Uterus (tissue), 4 donors: ENCODE results near the gene TNS1. TPM values are rescaled to one million over a fixed set of nuclear protein-coding genes. Genes with fewer than 3 reads are reported as not detected.
A peak's percentile ranks its signal among the peaks of the same experiment; 100 is the strongest.

Experiments
- DNase-seq, 2 donors: peaks; one replicate each; pipeline ENCODE4 v3.0.0-alpha.2; 2019 to 2020
- H3K27ac ChIP-seq, 2 donors: fragments of 200-600 bp; sonication (generic); 1 replicate in 1 of 2; 2 replicates in 1 of 2; pipeline ENCODE4 v1.5.1; 2016 to 2018
- H3K27me3 ChIP-seq, 2 donors: fragments of 200-600 bp; sonication (generic); one replicate each; pipeline ENCODE4 v1.5.1; 2018 to 2019; ENCODE audit warnings: control low read depth in 1 of 2
- H3K36me3 ChIP-seq, 2 donors: fragments of 200-600 bp; sonication (generic); one replicate each; pipeline ENCODE4 v1.5.1; 2019; ENCODE audit warnings: control low read depth in 1 of 2
- H3K4me1 ChIP-seq, 2 donors: fragments of 200-600 bp; sonication (generic); one replicate each; pipeline ENCODE4 v1.5.1; 2018 to 2019; ENCODE audit warnings: control low read depth in 1 of 2
- H3K4me3 ChIP-seq, 2 donors: fragments of 200-600 bp; sonication (generic); 1 replicate in 1 of 2; 2 replicates in 1 of 2; pipeline ENCODE4 v1.5.1; 2018 to 2019; ENCODE audit warnings: mild to moderate bottlenecking in 1 of 2
- H3K9me3 ChIP-seq, 2 donors: fragments of 200-600 bp; sonication (generic); one replicate each; pipeline ENCODE4 v1.5.1; 2019; ENCODE audit warnings: control low read depth in 1 of 2
- POLR2A ChIP-seq, 2 donors: fragments of 450-650 bp; IDR thresholded peaks; one replicate each; pipeline ENCODE4 v1.6.1; 2016; ENCODE audit warnings: antibody characterized with exemption in 2 of 2, mild to moderate bottlenecking in 1 of 2, moderate library complexity in 1 of 2
- intact Hi-C: fragments of 100-400 bp; cut with DNase I; formaldehyde crosslinking; loops from one replicate; pipeline ENCODE4 v1.15.1; 2023; ENCODE audit warnings: low total_unique reads
- total RNA-seq, 4 donors: library from RNA; depleted of rRNA in 3 of 4; stranded (reverse); fragments of >200 nt in 3 of 4; gene quantifications; one replicate each; pipeline versions ENCODE4 v1.1.0 to v1.2.4, GENCODE V29; 2014 to 2023
- TF ChIP-seq, protein P1 (sequence below), 4 experiments: fragments of 200-600 bp in 2 of 4; fragments of 450-650 bp in 2 of 4; sonication (generic) in 2 of 4; IDR thresholded peaks; one replicate each; pipeline ENCODE4 v1.5.1; 2016 to 2019; ENCODE audit warnings: antibody characterized with exemption in 4 of 4, mild to moderate bottlenecking in 2 of 4, moderate library complexity in 1 of 4
- donor health status: DM: yes; HTN: yes; CAD: no.

Gene TNS1
- total RNA-seq, 4 donors from 2014 or later = 144 to 1,338 (median 313) TPM

- H3K27me3 ChIP-seq = no peaks in the 10 kb centered on the region
- H3K9me3 ChIP-seq = no peaks in the 10 kb centered on the region
- no peaks in the 10 kb centered on the region for H3K36me3 ChIP-seq
- H3K27ac ChIP-seq = no peak overlapping the region
- DNase-seq = no peak
- peaks cover 4 to 11% of the 10 kb centered on the region in 2 donors for H3K4me1 ChIP-seq
- intact Hi-C loops = no loop called here
- TF ChIP-seq POLR2A (IDR thresholded peaks at IDR 0.05) = no peak
- TF ChIP-seq, protein P1, sequence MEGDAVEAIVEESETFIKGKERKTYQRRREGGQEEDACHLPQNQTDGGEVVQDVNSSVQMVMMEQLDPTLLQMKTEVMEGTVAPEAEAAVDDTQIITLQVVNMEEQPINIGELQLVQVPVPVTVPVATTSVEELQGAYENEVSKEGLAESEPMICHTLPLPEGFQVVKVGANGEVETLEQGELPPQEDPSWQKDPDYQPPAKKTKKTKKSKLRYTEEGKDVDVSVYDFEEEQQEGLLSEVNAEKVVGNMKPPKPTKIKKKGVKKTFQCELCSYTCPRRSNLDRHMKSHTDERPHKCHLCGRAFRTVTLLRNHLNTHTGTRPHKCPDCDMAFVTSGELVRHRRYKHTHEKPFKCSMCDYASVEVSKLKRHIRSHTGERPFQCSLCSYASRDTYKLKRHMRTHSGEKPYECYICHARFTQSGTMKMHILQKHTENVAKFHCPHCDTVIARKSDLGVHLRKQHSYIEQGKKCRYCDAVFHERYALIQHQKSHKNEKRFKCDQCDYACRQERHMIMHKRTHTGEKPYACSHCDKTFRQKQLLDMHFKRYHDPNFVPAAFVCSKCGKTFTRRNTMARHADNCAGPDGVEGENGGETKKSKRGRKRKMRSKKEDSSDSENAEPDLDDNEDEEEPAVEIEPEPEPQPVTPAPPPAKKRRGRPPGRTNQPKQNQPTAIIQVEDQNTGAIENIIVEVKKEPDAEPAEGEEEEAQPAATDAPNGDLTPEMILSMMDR (IDR thresholded peaks at IDR 0.05) = no peak
- no peak overlapping the region for H3K4me3 ChIP-seq
These were observed 32.6 kb downstream of the TNS1 start for GRCh38 chr2:217970206-217970605.

GRCh38 chr2:217969588-217969987, 33.2 kb downstream of the TNS1 start:
- TF ChIP-seq, protein P1 (IDR thresholded peaks at IDR 0.05) = no peak
- no peak for TF ChIP-seq POLR2A (IDR thresholded peaks at IDR 0.05)
- Histone ChIP-seq H3K27me3 (no peaks in the 10 kb centered on the region), H3K9me3 (no peaks in the 10 kb centered on the region), H3K4me3 (no peak overlapping the region), H3K4me1 (peaks cover 4 to 14% of the 10 kb centered on the region in 2 donors), H3K27ac (no peak overlapping the region), H3K36me3 (no peaks in the 10 kb centered on the region)
- intact Hi-C loops = no loop called here
- DNase-seq = no peak

DNA sequence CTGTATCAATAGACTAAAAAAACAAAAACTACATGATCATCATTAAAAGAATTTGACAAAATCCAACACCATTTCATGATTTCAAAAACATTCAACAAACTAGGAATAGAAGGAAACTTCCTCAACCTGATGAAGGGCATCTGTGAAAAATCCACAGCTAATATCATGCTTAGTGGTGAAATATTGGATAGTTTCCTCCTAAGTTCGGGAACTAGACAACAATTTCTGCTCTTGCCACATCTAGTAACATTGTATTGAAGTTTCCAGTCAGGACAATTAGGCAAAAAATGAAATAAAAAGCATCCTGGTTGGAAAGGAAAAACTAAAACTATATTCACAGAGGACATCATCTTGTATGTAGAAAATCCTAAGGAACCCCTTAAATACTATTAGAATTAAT, 34.8 kb downstream of the TNS1 start:
- H3K4me3 ChIP-seq = no peak overlapping the region
- no peaks in the 10 kb centered on the region for H3K36me3 ChIP-seq
- H3K9me3 ChIP-seq = no peaks in the 10 kb centered on the region
- peaks cover 4 to 17% of the 10 kb centered on the region in 2 donors for H3K4me1 ChIP-seq
- H3K27ac ChIP-seq = peak overlapping the region in 1 of 2 donors; percentile 97
- TF ChIP-seq, protein P1 (IDR thresholded peaks at IDR 0.05) = no peak
- TF ChIP-seq POLR2A (IDR thresholded peaks at IDR 0.05) = no peak
- no peaks in the 10 kb centered on the region for H3K27me3 ChIP-seq
- intact Hi-C loops = no loop called here
- DNase-seq = no peak

DNA sequence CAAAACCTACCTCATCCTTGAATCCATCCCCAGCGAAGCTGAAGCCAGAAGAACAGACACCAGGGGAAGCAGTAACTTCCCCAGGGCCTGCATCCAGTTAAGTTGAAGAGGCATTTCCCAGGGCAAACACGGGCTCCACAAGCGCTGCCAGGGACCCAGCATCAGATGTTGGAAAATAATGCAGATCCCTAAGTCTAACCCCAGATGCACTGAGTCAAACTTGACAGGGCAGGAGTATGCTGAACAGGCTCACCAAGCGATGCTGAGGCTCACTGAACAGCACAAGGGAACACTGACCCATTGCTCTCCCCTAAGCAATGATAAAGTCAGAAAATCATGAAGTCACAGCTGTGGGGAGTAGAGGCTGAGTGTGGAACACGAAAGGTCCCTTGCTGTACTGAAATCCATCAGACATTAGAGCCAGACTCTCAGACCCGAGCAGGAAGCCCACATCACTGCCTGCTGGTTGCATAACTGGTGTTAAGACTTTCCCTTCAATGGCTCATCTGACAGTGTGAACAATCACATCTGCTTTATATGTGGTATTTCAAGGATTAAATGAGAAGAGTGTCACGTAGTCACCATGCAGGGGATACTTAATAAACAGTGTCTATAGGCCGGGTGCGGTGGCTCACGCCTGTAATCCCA, 36.2 kb downstream of the TNS1 start:
- H3K36me3 ChIP-seq = no peaks in the 10 kb centered on the region
- peak in 1 of 2 donors; percentile 13 for DNase-seq
- H3K27ac ChIP-seq = peak overlapping the region; percentile 91 to 97
- peaks cover 0 to 12% of the 10 kb centered on the region in 2 donors for H3K4me1 ChIP-seq
- H3K9me3 ChIP-seq = no peaks in the 10 kb centered on the region
- TF ChIP-seq, protein P1 (IDR thresholded peaks at IDR 0.05) = no peak
- TF ChIP-seq POLR2A (IDR thresholded peaks at IDR 0.05) = no peak
- H3K4me3 ChIP-seq = no peak overlapping the region
- intact Hi-C loops = no loop called here
- H3K27me3 ChIP-seq = no peaks in the 10 kb centered on the region

GRCh38 chr2:217964275-217965161, 38.3 kb downstream of the TNS1 start:
- Histone ChIP-seq H3K4me3 (no peak overlapping the region), H3K27me3 (no peaks in the 10 kb centered on the region)

More at GRCh38 chr2:217964275-217965161, 38.3 kb downstream of the TNS1 start:
- Histone ChIP-seq H3K36me3 (no peaks in the 10 kb centered on the region), H3K27ac (peak overlapping the region; percentile 91 to 97), H3K9me3 (no peaks in the 10 kb centered on the region), H3K4me1 (peaks cover 0 to 19% of the 10 kb centered on the region in 2 donors)
- intact Hi-C loops = no loop called here
- TF ChIP-seq POLR2A (IDR thresholded peaks at IDR 0.05) = no peak
- TF ChIP-seq, protein P1 (IDR thresholded peaks at IDR 0.05) = no peak
- DNase-seq = peak in 1 of 2 donors; percentile 17
